GM13977 (cell line): ENCODE results near the gene FDX1.

Source experiments
- DNase-seq: peaks from one replicate; pipeline ENCODE4 v3.0.0; 2012; ENCODE audit warnings: low spot score
- in situ Hi-C: fragments of 300-500 bp; cut with MboI; formaldehyde crosslinking; loops from one replicate; pipeline ENCODE4 v1.12.0; 2022; ENCODE audit warnings: low sequenced_read_pairs, low pct_unique_long_range_greater_than_20kb, mixed read lengths, inconsistent platforms; ENCODE audit not compliant: unreplicated experiment
- TF ChIP-seq, protein P1 (sequence below): IDR thresholded peaks from 2 replicates; pipeline ENCODE4 v1.5.1; 2012; ENCODE audit warnings: mild to moderate bottlenecking, control low read depth; ENCODE audit not compliant: insufficient read depth; ENCODE audit errors: extremely low read depth, missing control alignments

The FDX1 gene

DNA sequence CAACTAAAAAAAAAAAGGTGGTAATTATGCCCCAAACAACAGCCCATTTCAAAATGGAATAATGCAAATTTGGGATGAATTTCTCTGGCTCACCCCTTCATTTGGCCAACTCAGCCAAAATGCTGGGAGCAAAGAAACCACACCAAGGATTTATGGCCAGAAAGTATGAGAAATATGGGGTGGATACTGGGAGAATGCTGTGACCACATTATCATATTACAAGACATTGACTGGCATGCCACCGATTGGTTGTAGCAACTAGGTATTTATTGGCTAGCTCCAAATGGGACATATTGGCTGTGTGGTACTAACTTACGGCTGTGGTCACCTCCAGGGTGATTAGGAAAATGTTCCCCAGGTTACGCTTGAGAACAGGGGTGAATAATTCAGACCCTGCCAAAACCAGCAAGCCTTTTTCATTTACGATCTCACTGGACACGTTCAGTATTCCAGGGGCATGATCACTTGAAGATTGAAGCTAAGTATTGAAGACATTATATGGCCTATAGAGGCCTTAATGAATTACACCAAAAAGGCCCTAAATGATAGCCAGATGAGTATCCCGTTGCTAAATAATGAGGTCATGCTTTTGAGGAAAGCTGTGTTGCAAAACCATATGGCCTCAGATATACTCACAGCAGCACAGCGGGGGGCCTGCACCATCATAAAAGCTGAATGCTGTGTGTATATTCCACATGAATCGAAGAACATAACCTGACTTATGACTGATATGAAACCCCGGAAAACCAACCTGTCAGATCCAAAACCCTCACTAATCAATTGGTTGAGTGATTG lies 3.8 kb upstream of the FDX1 start:
- no peak for DNase-seq

DNA sequence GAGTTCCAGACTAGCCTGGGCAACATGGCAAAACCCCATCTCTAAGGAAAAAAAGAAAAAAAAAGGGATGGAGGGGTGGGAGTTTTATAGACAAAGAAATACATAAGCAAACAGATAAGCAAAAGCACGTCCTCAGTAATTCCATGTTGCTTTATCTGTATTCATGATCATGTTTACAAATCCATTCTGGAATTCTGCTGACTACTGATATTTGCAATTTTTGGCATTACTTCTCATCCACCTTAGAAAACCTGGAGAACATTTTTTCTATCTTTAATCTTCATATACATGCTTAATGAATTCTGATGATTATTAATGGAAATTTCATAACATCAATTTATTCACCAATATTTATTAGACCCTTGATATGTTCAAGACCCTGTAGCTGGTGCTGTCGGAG lies 1.7 kb upstream of the FDX1 start:
- TF ChIP-seq, protein P1, sequence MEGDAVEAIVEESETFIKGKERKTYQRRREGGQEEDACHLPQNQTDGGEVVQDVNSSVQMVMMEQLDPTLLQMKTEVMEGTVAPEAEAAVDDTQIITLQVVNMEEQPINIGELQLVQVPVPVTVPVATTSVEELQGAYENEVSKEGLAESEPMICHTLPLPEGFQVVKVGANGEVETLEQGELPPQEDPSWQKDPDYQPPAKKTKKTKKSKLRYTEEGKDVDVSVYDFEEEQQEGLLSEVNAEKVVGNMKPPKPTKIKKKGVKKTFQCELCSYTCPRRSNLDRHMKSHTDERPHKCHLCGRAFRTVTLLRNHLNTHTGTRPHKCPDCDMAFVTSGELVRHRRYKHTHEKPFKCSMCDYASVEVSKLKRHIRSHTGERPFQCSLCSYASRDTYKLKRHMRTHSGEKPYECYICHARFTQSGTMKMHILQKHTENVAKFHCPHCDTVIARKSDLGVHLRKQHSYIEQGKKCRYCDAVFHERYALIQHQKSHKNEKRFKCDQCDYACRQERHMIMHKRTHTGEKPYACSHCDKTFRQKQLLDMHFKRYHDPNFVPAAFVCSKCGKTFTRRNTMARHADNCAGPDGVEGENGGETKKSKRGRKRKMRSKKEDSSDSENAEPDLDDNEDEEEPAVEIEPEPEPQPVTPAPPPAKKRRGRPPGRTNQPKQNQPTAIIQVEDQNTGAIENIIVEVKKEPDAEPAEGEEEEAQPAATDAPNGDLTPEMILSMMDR, result no peak
- no peak for DNase-seq
- in situ Hi-C loops, result loop anchor here (25.0 kb wide), 1 partner anchor 1009 kb away; no protein-coding TSS in a partner anchor

More for the DNA sequence above, 3.8 kb upstream of the FDX1 start:
- TF ChIP-seq, protein P1, result no peak
- in situ Hi-C loops, result loop anchor here (25.0 kb wide), 1 partner anchor 1011 kb away; no protein-coding TSS in a partner anchor

DNA sequence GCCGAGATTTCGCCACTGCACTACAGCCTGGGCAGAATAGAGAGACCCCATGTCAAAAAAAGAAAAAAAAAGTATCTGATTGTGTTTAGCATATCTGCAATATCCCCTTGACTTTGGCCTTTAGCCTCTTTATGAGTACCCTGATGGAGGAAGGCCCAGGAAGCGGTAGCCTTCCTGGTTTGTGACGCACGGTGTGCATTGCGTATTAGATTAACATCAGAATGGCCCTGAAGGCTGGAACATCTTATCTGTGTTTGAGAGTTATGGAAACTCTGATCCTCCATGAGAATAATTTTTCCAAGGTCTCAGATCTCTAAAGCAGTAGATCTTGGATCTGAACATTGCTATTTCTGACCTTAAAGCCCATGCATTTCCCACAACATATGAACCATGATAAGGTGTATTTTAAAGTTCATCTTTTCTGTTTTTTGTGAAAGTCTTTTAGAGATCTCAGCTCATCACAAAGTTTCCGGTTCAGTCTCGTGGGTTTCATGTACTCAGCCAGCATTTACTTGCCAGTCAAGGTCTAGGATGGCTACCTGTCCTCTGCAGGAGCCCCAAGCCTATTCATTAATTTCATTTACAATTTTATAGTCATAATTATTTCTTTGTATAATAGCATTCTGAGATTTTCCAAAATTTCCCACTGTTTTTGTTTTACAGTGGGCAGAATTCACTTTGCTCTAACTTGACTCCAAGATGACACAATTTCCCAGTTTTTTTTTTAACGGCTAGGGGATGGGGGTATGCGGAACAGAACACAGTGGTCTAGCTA lies 605 bp upstream of the FDX1 start:
- TF ChIP-seq, protein P1, result no peak
- in situ Hi-C loops, result loop anchor here (25.0 kb wide), 1 partner anchor 1008 kb away; no protein-coding TSS in a partner anchor
- peak; percentile 29 for DNase-seq

DNA sequence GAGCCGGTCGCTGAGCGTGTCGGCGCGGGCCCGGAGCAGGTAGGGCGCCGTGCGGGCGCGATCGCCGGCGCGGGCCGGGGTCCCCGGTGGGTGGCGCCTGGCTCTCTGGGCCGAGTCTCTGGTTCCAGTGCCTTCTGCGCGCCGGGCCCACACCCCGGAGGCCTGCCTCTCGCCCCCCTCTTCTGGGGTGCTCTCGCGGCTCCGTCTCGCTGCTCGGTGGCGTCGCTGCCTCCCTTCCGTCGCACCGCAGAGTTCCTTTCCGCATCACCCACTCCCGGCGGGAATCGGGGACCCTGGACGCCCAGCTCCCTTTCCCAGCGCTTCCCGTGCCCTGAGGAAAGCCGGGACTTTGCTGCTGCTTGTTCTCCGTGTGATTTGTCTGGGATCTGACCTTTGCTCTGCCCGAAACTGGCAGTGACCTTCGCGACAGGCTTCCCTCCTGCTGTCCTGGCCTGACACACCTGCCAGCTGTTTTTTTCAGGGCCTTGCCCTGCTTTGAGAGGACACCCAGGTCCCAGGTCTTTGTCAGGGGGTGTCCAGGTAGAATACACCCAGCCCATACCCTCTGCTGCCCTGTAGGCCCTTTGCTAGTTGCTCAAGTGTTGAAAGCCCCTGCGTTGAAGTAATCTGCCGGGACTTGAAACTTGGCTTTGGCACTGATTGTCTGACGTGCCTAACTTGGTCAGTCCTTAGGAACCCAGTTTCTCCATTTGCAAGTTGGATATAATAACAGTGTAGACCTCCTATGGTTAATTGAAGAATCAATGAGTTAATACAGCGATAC lies 711 bp downstream of the FDX1 start:
- in situ Hi-C loops, result loop anchor here (10.0 to 25.0 kb wide), 2 partner anchors 226 to 1007 kb away; no protein-coding TSS in a partner anchor
- TF ChIP-seq, protein P1, result no peak
- peak; percentile 20 for DNase-seq

DNA sequence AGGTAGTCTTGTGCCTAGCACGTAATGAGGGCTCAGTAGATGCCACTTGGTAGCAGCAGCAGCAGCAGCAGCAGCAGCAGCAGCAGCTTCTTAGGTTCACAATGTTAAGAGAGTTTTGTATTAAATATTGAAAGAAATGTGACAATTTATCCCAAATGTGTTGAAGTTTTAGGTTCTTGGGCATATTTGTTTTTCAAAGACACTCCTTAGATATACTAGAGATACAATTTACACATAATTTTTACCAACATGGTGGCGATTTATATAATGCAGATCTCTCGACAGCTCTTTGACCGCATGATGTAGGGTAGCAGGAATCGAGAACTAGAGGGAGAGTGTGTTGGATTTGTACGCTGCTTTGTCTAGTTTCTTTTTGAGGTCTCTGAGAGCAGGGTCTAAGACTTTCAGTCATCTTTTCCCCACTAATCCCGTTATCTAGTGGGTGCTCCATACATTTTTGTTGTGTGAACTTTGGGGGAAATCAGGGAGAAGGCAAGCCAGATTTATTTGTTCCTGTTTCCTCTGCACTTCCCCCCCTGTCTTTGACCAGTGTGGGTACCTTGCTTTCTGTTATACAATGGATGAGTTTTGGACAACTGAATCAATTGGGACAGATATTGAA lies 1.4 kb downstream of the FDX1 start:
- TF ChIP-seq, protein P1, result no peak
- in situ Hi-C loops, result loop anchor here (10.0 to 25.0 kb wide), 2 partner anchors 226 to 1006 kb away; no protein-coding TSS in a partner anchor
- peak; percentile 38 for DNase-seq
